ENCODE data around the gene SDSL. TPM values are rescaled to one million over a fixed set of nuclear protein-coding genes. Genes with fewer than 3 reads are reported as not detected.

SDSL gene
- total RNA-seq, 1 experiment from 2014 or later, result 0.46 TPM

DNA sequence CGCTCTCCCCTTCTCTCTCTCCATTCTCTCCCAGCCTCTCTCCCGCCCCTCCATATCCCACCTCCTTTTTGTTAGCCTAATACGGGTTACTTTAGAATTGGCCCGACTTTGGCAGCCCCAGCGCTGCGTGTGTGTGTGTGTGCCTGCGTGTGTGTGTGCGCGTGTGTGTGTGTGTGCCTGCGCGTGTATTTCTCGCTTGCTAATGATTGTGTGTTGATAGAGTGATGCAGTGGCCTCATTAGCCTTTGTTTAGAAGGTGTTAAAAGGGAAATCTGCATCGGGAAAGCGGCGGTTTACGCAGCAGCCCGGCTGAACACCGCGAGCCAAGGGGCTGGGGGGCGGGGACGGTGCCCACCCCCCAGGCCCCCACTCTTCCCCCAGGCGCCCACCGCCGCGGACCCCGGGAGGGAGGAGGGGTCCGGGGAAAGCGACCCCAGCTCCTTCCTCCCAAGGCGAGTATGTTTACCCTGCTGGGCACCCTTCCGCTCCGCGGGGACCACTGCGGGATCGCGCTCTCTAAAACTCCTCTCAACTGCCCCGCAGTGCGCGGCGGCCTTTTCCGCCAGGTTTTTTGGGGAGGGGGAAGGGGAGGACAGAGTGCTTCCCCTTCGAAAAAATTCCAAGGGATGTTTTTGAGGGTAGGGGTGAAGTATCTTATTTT lies 56.3 kb downstream of the SDSL start:
- peak overlapping the region; percentile 31 for H3K4me2 ChIP-seq (ENCODE audit: insufficient read depth, insufficient read length, low read length)
- Mint-ChIP-seq H3K27me3 (ENCODE audit: low read depth) (peaks cover 95% of the 10 kb centered on the region), H3K9me3 (peaks cover 0 to 4% of the 10 kb centered on the region in 2 experiments; a peak in 3 of 5 replicates), H3K27ac (peak overlapping the region in 1 of 3 experiments; percentile 6; a peak in 2 of 7 replicates), H3K4me3 (peak overlapping the region; percentile 45 to 74), H3K4me1 (peaks cover 69 to 84% of the 10 kb centered on the region in 2 experiments), H3K36me3 (ENCODE audit: insufficient read depth in 1 of 3, low read depth in 3 of 3) (peaks cover 0 to 13% (median 0%) of the 10 kb centered on the region in 3 experiments; a peak in 2 of 7 replicates)
- TF ChIP-seq, protein P1, sequence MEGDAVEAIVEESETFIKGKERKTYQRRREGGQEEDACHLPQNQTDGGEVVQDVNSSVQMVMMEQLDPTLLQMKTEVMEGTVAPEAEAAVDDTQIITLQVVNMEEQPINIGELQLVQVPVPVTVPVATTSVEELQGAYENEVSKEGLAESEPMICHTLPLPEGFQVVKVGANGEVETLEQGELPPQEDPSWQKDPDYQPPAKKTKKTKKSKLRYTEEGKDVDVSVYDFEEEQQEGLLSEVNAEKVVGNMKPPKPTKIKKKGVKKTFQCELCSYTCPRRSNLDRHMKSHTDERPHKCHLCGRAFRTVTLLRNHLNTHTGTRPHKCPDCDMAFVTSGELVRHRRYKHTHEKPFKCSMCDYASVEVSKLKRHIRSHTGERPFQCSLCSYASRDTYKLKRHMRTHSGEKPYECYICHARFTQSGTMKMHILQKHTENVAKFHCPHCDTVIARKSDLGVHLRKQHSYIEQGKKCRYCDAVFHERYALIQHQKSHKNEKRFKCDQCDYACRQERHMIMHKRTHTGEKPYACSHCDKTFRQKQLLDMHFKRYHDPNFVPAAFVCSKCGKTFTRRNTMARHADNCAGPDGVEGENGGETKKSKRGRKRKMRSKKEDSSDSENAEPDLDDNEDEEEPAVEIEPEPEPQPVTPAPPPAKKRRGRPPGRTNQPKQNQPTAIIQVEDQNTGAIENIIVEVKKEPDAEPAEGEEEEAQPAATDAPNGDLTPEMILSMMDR (conservative IDR thresholded peaks at IDR 0.05), result no peak
- H3K4ac ChIP-seq (ENCODE audit: low read depth, low read length), result no peak overlapping the region
- no peaks in the 10 kb centered on the region for H3K79me1 ChIP-seq (ENCODE audit: insufficient read depth, low read depth, low read length, poor library complexity, severe bottlenecking)
- H2BK20ac ChIP-seq (ENCODE audit: low read depth, low read length, poor library complexity, severe bottlenecking), result no peak overlapping the region
- H3K27me3 ChIP-seq (ENCODE audit: insufficient read depth, low read length), result peaks cover 76% of the 10 kb centered on the region
- no peak overlapping the region for H3K27ac ChIP-seq (ENCODE audit: insufficient read length, low read depth, low read length)
- no peak overlapping the region for H4K5ac ChIP-seq (ENCODE audit: insufficient read length, low read depth, low read length)
- H3T11ph ChIP-seq (ENCODE audit: low read length), result no peak overlapping the region
- H2BK15ac ChIP-seq (ENCODE audit: low read depth, low read length), result no peak overlapping the region
- H3K14ac ChIP-seq (ENCODE audit: insufficient read depth, low read length), result peak overlapping the region; percentile 20; the same call in 1 of the 2 replicates
- H3K79me2 ChIP-seq (ENCODE audit: insufficient read depth, low read length), result no peaks in the 10 kb centered on the region
- H3K9ac ChIP-seq (ENCODE audit: extremely low read depth, insufficient read length, low read length), result no peak overlapping the region
- H2BK120ac ChIP-seq (ENCODE audit: low read depth, low read length, poor library complexity, severe bottlenecking), result no peak overlapping the region
- no peak overlapping the region for H3K23ac ChIP-seq (ENCODE audit: insufficient read length, low read depth, low read length)
- H3K23me2 ChIP-seq (ENCODE audit: insufficient read length, low read depth, low read length, poor library complexity, severe bottlenecking), result peaks cover 37% of the 10 kb centered on the region
- no peak overlapping the region for H3K18ac ChIP-seq (ENCODE audit: insufficient read length, low read depth, low read length)
- H3K9me3 ChIP-seq (ENCODE audit: control insufficient read depth, low read depth, low read length), result no peaks in the 10 kb centered on the region
- no peaks in the 10 kb centered on the region for H4K20me1 ChIP-seq (ENCODE audit: control insufficient read depth, insufficient read depth, insufficient read length)
- no peak overlapping the region for H2AK5ac ChIP-seq (ENCODE audit: insufficient read length, low read length)
- H4K91ac ChIP-seq (ENCODE audit: insufficient read length, low read depth, low read length), result no peak overlapping the region
- no peak overlapping the region for H2BK5ac ChIP-seq (ENCODE audit: insufficient read length, low read length)
- DNase-seq, result no peak
- WGBS (ENCODE audit: extremely low coverage, insufficient read length, low lambda C conversion rate), result no CpG with 5 or more reads among the region's 41 CpGs
- no peak overlapping the region for H3K56ac ChIP-seq (ENCODE audit: insufficient read length, low read depth, low read length)
- H3K4me1 ChIP-seq (ENCODE audit: insufficient read depth, low read length), result peaks cover 6% of the 10 kb centered on the region; the same call in 1 of the 2 replicates
- H2BK12ac ChIP-seq (ENCODE audit: insufficient read length, low read depth, low read length), result no peak overlapping the region
- no peak overlapping the region for H2AFZ ChIP-seq (ENCODE audit: low read length)
- no peak overlapping the region for H4K8ac ChIP-seq (replicated peaks; ENCODE audit: insufficient read length, low read depth, low read length)
